ENCODE measurements around the gene OR10K2.

GRCh38 chr1:158445376-158445775 is 19.3 kb upstream of the OR10K2 start:
- TF ChIP-seq CTCF (IDR thresholded peaks at IDR 0.05; ENCODE audit: borderline replicate concordance, extremely low read depth, low read length, poor library complexity, severe bottlenecking) (no peak), EZH2 (IDR thresholded peaks at IDR 0.05; ENCODE audit: borderline replicate concordance, low read depth, low read length, severe bottlenecking) (no peak)

Data from DND-41 (cell line).